WTC11 (cell line): ENCODE results near the gene TGFBR1. TPM values are rescaled to one million over a fixed set of nuclear protein-coding genes. Genes with fewer than 3 reads are reported as not detected.

Source experiments
- ATAC-seq: fragments of 200-7000 bp; cut with Tn5 transposase; 2 replicates; pipeline ENCODE4 v1.10.0; 2021; ENCODE audit warnings: mild to moderate bottlenecking, moderate library complexity
- CTCF ChIA-PET: fragments of 300-600 bp; sonication (Branson Sonifier 250); formaldehyde crosslinking; loops from one replicate; lab custom pipeline; 2021; ENCODE audit warnings: antibody characterized with exemption; lab: Charles Lee
- POLR2A ChIA-PET: fragments of 350-600 bp; sonication (Branson Sonifier 250); formaldehyde crosslinking; loops from one replicate; lab custom pipeline; 2021; ENCODE audit warnings: antibody characterized with exemption; lab: Charles Lee
- DNase-seq: peaks from one replicate; pipeline ENCODE4 v3.0.0; 2021; ENCODE audit warnings: low spot score
- H3K27ac Mint-ChIP-seq: 2 replicates; pipeline ENCODE4 v1.8.0; 2021; ENCODE audit warnings: mixed read lengths
- H3K27me3 Mint-ChIP-seq: 2 replicates; pipeline ENCODE4 v1.8.0; 2021; ENCODE audit warnings: low read depth, mild to moderate bottlenecking, moderate library complexity, mixed read lengths
- H3K36me3 Mint-ChIP-seq: 2 replicates; pipeline ENCODE4 v1.8.0; 2021; ENCODE audit warnings: mixed read lengths
- H3K4me1 Mint-ChIP-seq: 2 replicates; pipeline ENCODE4 v1.8.0; 2022; ENCODE audit warnings: mixed read lengths
- H3K4me3 Mint-ChIP-seq: 2 replicates; pipeline ENCODE4 v1.8.0; 2021; ENCODE audit warnings: mild to moderate bottlenecking, moderate library complexity, mixed read lengths
- H3K9me3 Mint-ChIP-seq: 2 replicates; pipeline ENCODE4 v1.8.0; 2021; ENCODE audit warnings: mixed read lengths
- ELF4 ChIP-seq: sonication (generic); formaldehyde crosslinking; IDR thresholded peaks from 2 replicates; pipeline ENCODE4 v1.8.1; 2022; ENCODE audit warnings: low read depth, mild to moderate bottlenecking, moderate library complexity, missing genetic modification reagents
- FOXJ3 ChIP-seq: sonication (generic); formaldehyde crosslinking; IDR thresholded peaks from 2 replicates; pipeline ENCODE4 v1.9.0; 2021; ENCODE audit warnings: missing genetic modification reagents, mild to moderate bottlenecking, borderline replicate concordance
- HMGA2 ChIP-seq: fragments of 250-450 bp; sonication (Bioruptor Pico); IDR thresholded peaks from 2 replicates; pipeline ENCODE4 v1.4.0; 2021; ENCODE audit warnings: mild to moderate bottlenecking, moderate library complexity
- KAT7 ChIP-seq: sonication (generic); formaldehyde crosslinking; IDR thresholded peaks from 2 replicates; pipeline ENCODE4 v1.8.1; 2023; ENCODE audit warnings: missing genetic modification reagents, mild to moderate bottlenecking, borderline replicate concordance
- MYBL2 ChIP-seq: sonication (generic); formaldehyde crosslinking; IDR thresholded peaks from 2 replicates; pipeline ENCODE4 v1.8.1; 2023; ENCODE audit warnings: mild to moderate bottlenecking, moderate library complexity, missing genetic modification reagents
- NFE2L1 ChIP-seq: sonication (generic); formaldehyde crosslinking; IDR thresholded peaks from 2 replicates; pipeline ENCODE4 v1.8.1; 2023; ENCODE audit warnings: missing genetic modification reagents
- PRRX2 ChIP-seq: fragments of 250-450 bp; sonication (Bioruptor Pico); IDR thresholded peaks from 2 replicates; pipeline ENCODE4 v1.8.0; 2021; ENCODE audit warnings: mild to moderate bottlenecking
- RELA ChIP-seq: sonication (generic); formaldehyde crosslinking; IDR thresholded peaks from 2 replicates; pipeline ENCODE4 v1.8.1; 2022; ENCODE audit warnings: missing genetic modification reagents, mild to moderate bottlenecking, borderline replicate concordance
- SMAD3 ChIP-seq: sonication (generic); formaldehyde crosslinking; IDR thresholded peaks from 2 replicates; pipeline ENCODE4 v1.8.0; 2022; ENCODE audit warnings: missing genetic modification reagents, mild to moderate bottlenecking, borderline replicate concordance
- TP53 ChIP-seq: sonication (generic); formaldehyde crosslinking; IDR thresholded peaks from 2 replicates; pipeline ENCODE4 v1.8.1; 2023; ENCODE audit warnings: mild to moderate bottlenecking, missing genetic modification reagents
- ZNF121 ChIP-seq: sonication (generic); formaldehyde crosslinking; IDR thresholded peaks from 2 replicates; pipeline ENCODE4 v1.8.0; 2023; ENCODE audit warnings: missing genetic modification reagents
- ZNF416 ChIP-seq: fragments of 250-450 bp; sonication (Bioruptor Pico); IDR thresholded peaks from 2 replicates; pipeline ENCODE4 v1.9.0; 2021; ENCODE audit warnings: mild to moderate bottlenecking, inconsistent platforms
- ZNF671 ChIP-seq: fragments of 250-450 bp; sonication (Bioruptor Pico); IDR thresholded peaks from 2 replicates; pipeline ENCODE4 v1.8.0; 2021; ENCODE audit warnings: mild to moderate bottlenecking
- total RNA-seq: library from RNA; stranded (reverse); gene quantifications from 3 replicates; pipeline ENCODE4 v1.2.3, GENCODE V29; 2021
- TF ChIP-seq, protein P1 (sequence below): sonication (generic); formaldehyde crosslinking; IDR thresholded peaks from 2 replicates; pipeline ENCODE4 v1.8.1; 2022; ENCODE audit warnings: mild to moderate bottlenecking, missing genetic modification reagents, moderate library complexity, borderline replicate concordance
- TF ChIP-seq, protein P2 (sequence below): sonication (generic); formaldehyde crosslinking; IDR thresholded peaks from 2 replicates; pipeline ENCODE4 v1.8.0; 2022; ENCODE audit warnings: mild to moderate bottlenecking, missing genetic modification reagents
- TF ChIP-seq, protein P3 (sequence below): sonication (generic); formaldehyde crosslinking; IDR thresholded peaks from 2 replicates; pipeline ENCODE4 v1.8.1; 2023; ENCODE audit warnings: mild to moderate bottlenecking, moderate library complexity, missing genetic modification reagents
- TF ChIP-seq, protein P4 (sequence below): fragments of 250-450 bp; sonication (Bioruptor Pico); IDR thresholded peaks from 2 replicates; pipeline ENCODE4 v1.9.0; 2021; ENCODE audit warnings: moderate library complexity, mild to moderate bottlenecking, inconsistent platforms, borderline replicate concordance
- TF ChIP-seq, protein P5 (sequence below): fragments of 250-450 bp; sonication (Bioruptor Pico); IDR thresholded peaks from 2 replicates; pipeline ENCODE4 v1.8.0; 2021; ENCODE audit warnings: mild to moderate bottlenecking
- TF ChIP-seq, protein P6 (sequence below): sonication (generic); formaldehyde crosslinking; IDR thresholded peaks from 2 replicates; pipeline ENCODE4 v1.8.0; 2023; ENCODE audit warnings: missing genetic modification reagents, mild to moderate bottlenecking, borderline replicate concordance

The TGFBR1 gene
- total RNA-seq, 1 experiment from 2014 or later: 42.4 TPM

DNA sequence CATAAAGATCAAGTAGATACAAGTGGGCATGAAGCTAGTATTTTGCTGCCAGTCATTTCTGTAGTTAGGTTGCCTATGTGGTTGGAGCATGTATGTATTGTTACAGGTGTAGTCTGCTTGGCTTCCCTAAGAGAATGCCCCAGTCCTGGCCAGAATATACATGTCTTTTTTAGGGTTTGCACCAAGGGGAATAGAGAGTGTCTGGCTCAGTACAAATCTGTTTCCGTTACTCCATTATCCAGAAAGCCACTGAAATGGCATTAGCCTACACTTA lies 23.2 kb downstream of the TGFBR1 start:
- no peak overlapping the region for H3K27ac Mint-ChIP-seq
- DNase-seq: no peak
- H3K9me3 Mint-ChIP-seq: peaks cover 24% of the 10 kb centered on the region
- peaks cover 25% of the 10 kb centered on the region for H3K36me3 Mint-ChIP-seq
- H3K4me3 Mint-ChIP-seq: no peak overlapping the region
- H3K27me3 Mint-ChIP-seq: no peaks in the 10 kb centered on the region
- TF ChIP-seq, protein P1, sequence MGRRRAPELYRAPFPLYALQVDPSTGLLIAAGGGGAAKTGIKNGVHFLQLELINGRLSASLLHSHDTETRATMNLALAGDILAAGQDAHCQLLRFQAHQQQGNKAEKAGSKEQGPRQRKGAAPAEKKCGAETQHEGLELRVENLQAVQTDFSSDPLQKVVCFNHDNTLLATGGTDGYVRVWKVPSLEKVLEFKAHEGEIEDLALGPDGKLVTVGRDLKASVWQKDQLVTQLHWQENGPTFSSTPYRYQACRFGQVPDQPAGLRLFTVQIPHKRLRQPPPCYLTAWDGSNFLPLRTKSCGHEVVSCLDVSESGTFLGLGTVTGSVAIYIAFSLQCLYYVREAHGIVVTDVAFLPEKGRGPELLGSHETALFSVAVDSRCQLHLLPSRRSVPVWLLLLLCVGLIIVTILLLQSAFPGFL (CRISPR knock-in tag): no peak
- TF ChIP-seq KAT7 (no peak), ZNF121 (CRISPR knock-in tag) (no peak), RELA (CRISPR knock-in tag) (no peak), PRRX2 (no peak), ZNF416 (no peak), ELF4 (CRISPR knock-in tag) (no peak), FOXJ3 (no peak), ZNF671 (CRISPR knock-in tag) (no peak), TP53 (CRISPR knock-in tag) (no peak), MYBL2 (CRISPR knock-in tag) (no peak), SMAD3 (CRISPR knock-in tag) (no peak), NFE2L1 (CRISPR knock-in tag) (no peak), HMGA2 (CRISPR knock-in tag) (no peak)
- TF ChIP-seq, protein P2, sequence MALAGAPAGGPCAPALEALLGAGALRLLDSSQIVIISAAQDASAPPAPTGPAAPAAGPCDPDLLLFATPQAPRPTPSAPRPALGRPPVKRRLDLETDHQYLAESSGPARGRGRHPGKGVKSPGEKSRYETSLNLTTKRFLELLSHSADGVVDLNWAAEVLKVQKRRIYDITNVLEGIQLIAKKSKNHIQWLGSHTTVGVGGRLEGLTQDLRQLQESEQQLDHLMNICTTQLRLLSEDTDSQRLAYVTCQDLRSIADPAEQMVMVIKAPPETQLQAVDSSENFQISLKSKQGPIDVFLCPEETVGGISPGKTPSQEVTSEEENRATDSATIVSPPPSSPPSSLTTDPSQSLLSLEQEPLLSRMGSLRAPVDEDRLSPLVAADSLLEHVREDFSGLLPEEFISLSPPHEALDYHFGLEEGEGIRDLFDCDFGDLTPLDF (CRISPR knock-in tag): no peak
- TF ChIP-seq, protein P3, sequence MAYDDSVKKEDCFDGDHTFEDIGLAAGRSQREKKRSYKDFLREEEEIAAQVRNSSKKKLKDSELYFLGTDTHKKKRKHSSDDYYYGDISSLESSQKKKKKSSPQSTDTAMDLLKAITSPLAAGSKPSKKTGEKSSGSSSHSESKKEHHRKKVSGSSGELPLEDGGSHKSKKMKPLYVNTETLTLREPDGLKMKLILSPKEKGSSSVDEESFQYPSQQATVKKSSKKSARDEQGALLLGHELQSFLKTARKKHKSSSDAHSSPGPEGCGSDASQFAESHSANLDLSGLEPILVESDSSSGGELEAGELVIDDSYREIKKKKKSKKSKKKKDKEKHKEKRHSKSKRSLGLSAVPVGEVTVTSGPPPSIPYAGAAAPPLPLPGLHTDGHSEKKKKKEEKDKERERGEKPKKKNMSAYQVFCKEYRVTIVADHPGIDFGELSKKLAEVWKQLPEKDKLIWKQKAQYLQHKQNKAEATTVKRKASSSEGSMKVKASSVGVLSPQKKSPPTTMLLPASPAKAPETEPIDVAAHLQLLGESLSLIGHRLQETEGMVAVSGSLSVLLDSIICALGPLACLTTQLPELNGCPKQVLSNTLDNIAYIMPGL: no peak
- TF ChIP-seq, protein P4, sequence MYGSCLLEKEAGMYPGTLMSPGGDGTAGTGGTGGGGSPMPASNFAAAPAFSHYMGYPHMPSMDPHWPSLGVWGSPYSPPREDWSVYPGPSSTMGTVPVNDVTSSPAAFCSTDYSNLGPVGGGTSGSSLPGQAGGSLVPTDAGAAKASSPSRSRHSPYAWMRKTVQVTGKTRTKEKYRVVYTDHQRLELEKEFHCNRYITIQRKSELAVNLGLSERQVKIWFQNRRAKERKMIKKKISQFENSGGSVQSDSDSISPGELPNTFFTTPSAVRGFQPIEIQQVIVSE (CRISPR knock-in tag): no peak
- TF ChIP-seq, protein P5, sequence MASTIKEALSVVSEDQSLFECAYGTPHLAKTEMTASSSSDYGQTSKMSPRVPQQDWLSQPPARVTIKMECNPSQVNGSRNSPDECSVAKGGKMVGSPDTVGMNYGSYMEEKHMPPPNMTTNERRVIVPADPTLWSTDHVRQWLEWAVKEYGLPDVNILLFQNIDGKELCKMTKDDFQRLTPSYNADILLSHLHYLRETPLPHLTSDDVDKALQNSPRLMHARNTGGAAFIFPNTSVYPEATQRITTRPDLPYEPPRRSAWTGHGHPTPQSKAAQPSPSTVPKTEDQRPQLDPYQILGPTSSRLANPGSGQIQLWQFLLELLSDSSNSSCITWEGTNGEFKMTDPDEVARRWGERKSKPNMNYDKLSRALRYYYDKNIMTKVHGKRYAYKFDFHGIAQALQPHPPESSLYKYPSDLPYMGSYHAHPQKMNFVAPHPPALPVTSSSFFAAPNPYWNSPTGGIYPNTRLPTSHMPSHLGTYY (CRISPR knock-in tag): no peak
- TF ChIP-seq, protein P6, sequence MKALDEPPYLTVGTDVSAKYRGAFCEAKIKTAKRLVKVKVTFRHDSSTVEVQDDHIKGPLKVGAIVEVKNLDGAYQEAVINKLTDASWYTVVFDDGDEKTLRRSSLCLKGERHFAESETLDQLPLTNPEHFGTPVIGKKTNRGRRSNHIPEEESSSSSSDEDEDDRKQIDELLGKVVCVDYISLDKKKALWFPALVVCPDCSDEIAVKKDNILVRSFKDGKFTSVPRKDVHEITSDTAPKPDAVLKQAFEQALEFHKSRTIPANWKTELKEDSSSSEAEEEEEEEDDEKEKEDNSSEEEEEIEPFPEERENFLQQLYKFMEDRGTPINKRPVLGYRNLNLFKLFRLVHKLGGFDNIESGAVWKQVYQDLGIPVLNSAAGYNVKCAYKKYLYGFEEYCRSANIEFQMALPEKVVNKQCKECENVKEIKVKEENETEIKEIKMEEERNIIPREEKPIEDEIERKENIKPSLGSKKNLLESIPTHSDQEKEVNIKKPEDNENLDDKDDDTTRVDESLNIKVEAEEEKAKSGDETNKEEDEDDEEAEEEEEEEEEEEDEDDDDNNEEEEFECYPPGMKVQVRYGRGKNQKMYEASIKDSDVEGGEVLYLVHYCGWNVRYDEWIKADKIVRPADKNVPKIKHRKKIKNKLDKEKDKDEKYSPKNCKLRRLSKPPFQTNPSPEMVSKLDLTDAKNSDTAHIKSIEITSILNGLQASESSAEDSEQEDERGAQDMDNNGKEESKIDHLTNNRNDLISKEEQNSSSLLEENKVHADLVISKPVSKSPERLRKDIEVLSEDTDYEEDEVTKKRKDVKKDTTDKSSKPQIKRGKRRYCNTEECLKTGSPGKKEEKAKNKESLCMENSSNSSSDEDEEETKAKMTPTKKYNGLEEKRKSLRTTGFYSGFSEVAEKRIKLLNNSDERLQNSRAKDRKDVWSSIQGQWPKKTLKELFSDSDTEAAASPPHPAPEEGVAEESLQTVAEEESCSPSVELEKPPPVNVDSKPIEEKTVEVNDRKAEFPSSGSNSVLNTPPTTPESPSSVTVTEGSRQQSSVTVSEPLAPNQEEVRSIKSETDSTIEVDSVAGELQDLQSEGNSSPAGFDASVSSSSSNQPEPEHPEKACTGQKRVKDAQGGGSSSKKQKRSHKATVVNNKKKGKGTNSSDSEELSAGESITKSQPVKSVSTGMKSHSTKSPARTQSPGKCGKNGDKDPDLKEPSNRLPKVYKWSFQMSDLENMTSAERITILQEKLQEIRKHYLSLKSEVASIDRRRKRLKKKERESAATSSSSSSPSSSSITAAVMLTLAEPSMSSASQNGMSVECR: no peak
- ChIA-PET CTCF (no interaction called here), POLR2A (interaction anchor here (0.7 kb wide), 1 partner anchor 242 kb away, joined by 5 read pairs; no protein-coding TSS in a partner anchor)
- no peak for ATAC-seq
- peaks cover 24% of the 10 kb centered on the region for H3K4me1 Mint-ChIP-seq
